GM12873 (cell line): ENCODE results near the gene STXBP4.

Experiments
- CTCF ChIP-seq: IDR thresholded peaks from 2 replicates; pipeline ENCODE4 v1.5.1; 2012; ENCODE audit warnings: low read depth, mild to moderate bottlenecking, moderate library complexity, low read length, control low read depth; ENCODE audit not compliant: insufficient read depth; ENCODE audit errors: missing control alignments

STXBP4 gene

DNA sequence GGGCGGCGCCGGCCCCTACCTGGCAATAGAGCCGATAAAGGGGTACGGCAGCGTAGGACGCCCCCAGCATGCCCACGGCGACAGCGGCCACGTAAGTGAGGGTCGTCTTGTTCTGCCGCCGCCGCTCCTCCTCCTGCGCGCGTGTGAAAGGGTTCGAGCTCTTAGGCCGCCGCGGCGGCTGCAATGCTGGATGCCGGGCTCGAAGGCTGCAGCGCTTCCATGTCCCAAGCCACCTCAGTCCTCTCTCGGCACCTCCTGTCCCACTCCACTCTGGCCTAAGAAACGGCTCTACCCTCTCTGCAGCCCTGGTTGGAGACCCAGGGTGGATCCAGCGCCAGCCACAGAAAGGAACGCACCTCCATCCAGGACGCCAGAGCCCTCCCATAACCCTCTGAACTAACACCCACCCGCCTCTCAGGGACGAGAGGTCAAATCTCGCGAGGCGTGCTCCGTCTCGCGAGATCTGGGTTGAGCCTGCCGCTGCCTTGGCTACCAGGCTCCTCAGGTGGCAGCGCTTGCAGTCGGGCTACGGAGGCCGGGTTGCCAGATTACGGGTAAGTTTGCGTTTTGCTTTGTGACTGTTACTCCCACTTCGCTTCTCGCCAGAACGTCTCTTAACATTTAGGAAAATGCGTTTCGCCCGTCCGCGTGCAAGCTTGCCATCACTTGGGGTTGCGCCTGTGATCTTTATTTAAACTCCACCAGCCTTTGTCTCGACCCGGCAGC is at the start of gene STXBP4, which contains the start of gene COX11:
TSS of gene STXBP4 (plus strand) at position 504 of the 726 bp plus-strand sequence. CDS start 17,455 bp downstream, outside the sequence.
TSS of gene COX11 (minus strand) at position 393 of the 726 bp plus-strand sequence. CDS start at position 385, 8 bp downstream.
- no peak for TF ChIP-seq CTCF

DNA sequence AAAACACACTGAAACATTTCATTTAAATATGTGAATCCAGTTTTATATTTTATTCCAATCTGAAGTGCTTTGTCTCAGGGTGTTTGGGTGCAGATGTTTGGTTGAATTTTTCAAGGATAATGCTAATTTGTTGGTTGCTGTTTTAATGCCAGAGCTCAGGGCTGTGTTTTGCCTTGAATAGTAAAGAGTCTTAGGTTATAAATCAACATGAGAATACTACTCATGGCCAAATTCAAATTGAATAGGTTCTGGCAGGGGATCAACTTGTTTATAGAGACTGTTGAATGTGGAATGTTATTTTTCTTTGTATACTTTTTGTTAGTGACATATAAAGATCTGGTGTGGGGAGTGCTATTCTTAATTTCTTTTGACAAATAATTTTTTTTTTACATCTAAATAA is 49.1 kb upstream of the STXBP4 start:
- TF ChIP-seq CTCF: no peak

DNA sequence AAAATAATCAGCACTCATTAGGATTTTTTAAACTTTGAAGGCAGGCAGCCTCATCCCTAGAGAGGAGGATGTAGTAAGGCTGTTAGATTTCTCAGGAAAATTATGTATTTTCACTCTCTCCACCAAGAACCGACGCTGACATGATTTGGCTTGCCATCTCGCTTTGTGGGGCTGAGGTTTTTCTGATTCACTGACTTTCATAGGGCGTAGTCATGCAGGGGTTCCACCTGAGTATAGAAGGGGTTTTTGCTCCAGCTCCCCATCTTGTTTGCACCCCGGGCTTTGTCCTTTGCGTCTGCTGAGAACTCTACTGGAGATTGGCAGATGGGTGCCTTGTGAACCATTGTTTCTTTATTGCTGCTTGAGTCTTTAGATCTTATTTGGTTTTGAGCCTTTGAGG is 47.7 kb upstream of the STXBP4 start:
- TF ChIP-seq CTCF: no peak

- TF ChIP-seq CTCF: no peak
Observed at GRCh38 chr17:54924405-54924804, 44.2 kb upstream of the STXBP4 start.

DNA sequence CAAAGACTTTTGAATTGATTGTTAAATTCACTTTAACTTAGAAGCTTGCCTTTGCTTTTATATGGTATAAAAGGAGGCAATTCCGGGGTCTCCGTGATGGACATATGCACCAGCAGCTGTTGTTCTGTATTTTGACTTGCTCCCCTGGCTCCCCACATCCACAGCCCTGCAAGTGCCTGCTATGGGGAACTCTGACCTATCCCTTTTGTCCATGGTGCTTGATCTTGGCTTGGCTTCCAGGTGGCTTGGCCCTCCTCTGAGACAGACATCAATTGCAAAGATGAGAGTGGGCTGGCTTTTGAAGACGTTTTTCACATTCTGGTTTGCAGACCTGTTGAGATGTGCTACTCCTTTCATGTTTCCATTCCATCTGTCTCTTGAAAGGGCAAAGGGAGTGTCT is 41.0 kb upstream of the STXBP4 start:
- TF ChIP-seq CTCF: no peak

GRCh38 chr17:54932711-54933110 is 35.9 kb upstream of the STXBP4 start:
- no peak for TF ChIP-seq CTCF

DNA sequence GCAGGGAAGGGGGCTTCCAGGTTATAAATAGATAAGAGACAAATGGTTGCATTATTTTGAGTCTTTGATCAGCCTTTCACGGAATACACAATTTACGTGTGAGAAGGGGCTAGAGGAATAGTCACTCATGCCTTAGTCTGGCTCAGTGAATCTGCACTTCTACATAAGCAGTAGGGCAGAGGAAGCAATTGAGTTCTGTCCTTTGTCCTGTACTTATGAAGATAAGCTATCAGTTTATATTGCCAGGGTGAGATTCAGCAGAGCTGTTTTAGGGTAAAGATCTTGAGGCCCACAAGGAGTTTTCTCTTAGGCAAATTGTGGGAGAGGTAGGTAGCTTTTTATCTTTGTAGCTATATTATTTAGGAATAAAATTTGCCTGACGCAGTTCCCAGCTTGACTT is 34.6 kb upstream of the STXBP4 start:
- no peak for TF ChIP-seq CTCF
